Fibroblast of pulmonary artery (primary cell): ENCODE data around the gene ZNF438.
"Not testable (repeated sequence)": the region's sequence is repeated elsewhere in the genome, so short reads cannot be mapped to it uniquely, and the experiment has no call there.

Source experiments
- DNase-seq: peaks from one replicate; pipeline ENCODE4 v3.0.0-alpha.2; 2010; ENCODE audit warnings: low read depth
- H3K4me3 ChIP-seq: replicated peaks from 2 replicates; pipeline ENCODE4 v1.5.1; 2011; ENCODE audit warnings: low read depth, mild to moderate bottlenecking, control low read depth, low read length, moderate library complexity
- CTCF ChIP-seq: IDR thresholded peaks from 2 replicates; pipeline ENCODE4 v1.5.1; 2011; ENCODE audit warnings: mild to moderate bottlenecking, control low read depth, low read length, inconsistent platforms; ENCODE audit errors: missing control alignments

The ZNF438 gene

GRCh38 chr10:30990351-30990750 is 41.3 kb downstream of the ZNF438 start:
- DNase-seq: no peak
- no peak for TF ChIP-seq CTCF
- H3K4me3 ChIP-seq: no peak overlapping the region

- no peak overlapping the region for H3K4me3 ChIP-seq
- peak; percentile 94 for DNase-seq
- no peak for TF ChIP-seq CTCF
Observed at GRCh38 chr10:30988831-30989435, 42.7 kb downstream of the ZNF438 start.

- no peak overlapping the region for H3K4me3 ChIP-seq
- DNase-seq: no peak
- no peak for TF ChIP-seq CTCF
Observed at GRCh38 chr10:30987463-30987862, 44.2 kb downstream of the ZNF438 start.

- peak; percentile 85 for DNase-seq
- H3K4me3 ChIP-seq: no peak overlapping the region
- TF ChIP-seq CTCF: no peak
Observed at GRCh38 chr10:30986053-30986555, 45.6 kb downstream of the ZNF438 start.

- no peak overlapping the region for H3K4me3 ChIP-seq
- peak; percentile 54 for DNase-seq
- TF ChIP-seq CTCF: no peak
Observed at GRCh38 chr10:30985512-30985911, 46.2 kb downstream of the ZNF438 start.

GRCh38 chr10:30984563-30985328 is 46.9 kb downstream of the ZNF438 start:
- no peak overlapping the region for H3K4me3 ChIP-seq
- peak; percentile 71 for DNase-seq
- no peak for TF ChIP-seq CTCF

- not testable (repeated sequence) for DNase-seq, H3K4me3 ChIP-seq
Observed at GRCh38 chr10:30983209-30983608, 48.5 kb downstream of the ZNF438 start.
